ENCODE measurements around the gene CYP3A7. TPM values are rescaled to one million over a fixed set of nuclear protein-coding genes. Genes with fewer than 3 reads are reported as not detected.
"Not testable (repeated sequence)": the region's sequence is repeated elsewhere in the genome, so short reads cannot be mapped to it uniquely, and the experiment has no call there.

Gene CYP3A7
- total and polyA plus RNA-seq, 2 donors (not counting 1 experiment from before 2014, with no cell fraction given) = not detected

GRCh38 chr7:99752356-99752755 is 17.4 kb upstream of the CYP3A7 start:
- peaks cover 42% of the 10 kb centered on the region for H3K27me3 Mint-ChIP-seq
- H2AFZ ChIP-seq (ENCODE audit: insufficient read depth, low read depth, low read length, poor library complexity, severe bottlenecking) = no peak overlapping the region
- H3K27me3 ChIP-seq (replicated peaks in 1 of 4; ENCODE audit: control extremely low read depth in 1 of 4, control insufficient read depth in 3 of 4, insufficient read depth in 4 of 4, low read length in 3 of 4) = peaks cover 0 to 23% (median 1%) of the 10 kb centered on the region in 4 experiments
- H3K27ac Mint-ChIP-seq = no peak overlapping the region
- intact Hi-C loops (cut with micrococcal nuclease) = no loop called here
- H3K9me3 ChIP-seq (ENCODE audit: control extremely low read depth in 1 of 3, control insufficient read depth in 2 of 3, insufficient read depth in 1 of 3, low read length in 2 of 3) = no peaks in the 10 kb centered on the region
- no peaks in the 10 kb centered on the region for H3K79me2 ChIP-seq (ENCODE audit: control insufficient read depth, insufficient read depth, low read length)
- no peak overlapping the region for H3K27ac ChIP-seq (ENCODE audit: low read length in 2 of 2)
- CTCF ChIA-PET = no interaction called here
- POLR2A ChIA-PET = no interaction called here
- H4K20me1 ChIP-seq (ENCODE audit: control insufficient read depth, insufficient read depth, low read length, poor library complexity, severe bottlenecking) = no peaks in the 10 kb centered on the region
- H3K4me1 Mint-ChIP-seq = no peaks in the 10 kb centered on the region
- ATAC-seq (ENCODE audit: low read depth) (no peak), DNase-seq (no peak)
- H3K4me3 ChIP-seq (ENCODE audit: control extremely low read depth in 1 of 5, extremely low read depth in 1 of 5, insufficient read depth in 1 of 5, low read depth in 2 of 5, low read length in 4 of 5) = no peak overlapping the region
- no peaks in the 10 kb centered on the region for H3K4me1 ChIP-seq (ENCODE audit: control insufficient read depth in 2 of 2, insufficient read depth in 2 of 2, low read length in 2 of 2)
- TF ChIP-seq EZH2 (IDR thresholded peaks at IDR 0.05; ENCODE audit: borderline replicate concordance, insufficient read depth, low read depth, low read length, poor library complexity, severe bottlenecking) (no peak), CTCF (IDR thresholded peaks at IDR 0.05) (no peak)
- no peak overlapping the region for H3K4me2 ChIP-seq (replicated peaks; ENCODE audit: low read depth, low read length, poor library complexity, severe bottlenecking)
- no peak overlapping the region for H3K4me3 Mint-ChIP-seq
- peaks cover 2% of the 10 kb centered on the region for H3K9me3 Mint-ChIP-seq (ENCODE audit: insufficient read depth)
- H3K36me3 ChIP-seq (replicated peaks in 1 of 2; ENCODE audit: control extremely low read depth in 1 of 2, control insufficient read depth in 1 of 2, extremely low read depth in 1 of 2, insufficient read depth in 2 of 2, low read length in 1 of 2) = no peaks in the 10 kb centered on the region
- 81% methylated on average over 2 of the region's 3 CpGs for WGBS (ENCODE audit: insufficient coverage)
- H3K9ac ChIP-seq (ENCODE audit: low read length) = no peak overlapping the region

GRCh38 chr7:99751322-99752052 is 16.5 kb upstream of the CYP3A7 start:
- H3K4me1 Mint-ChIP-seq; H3K4me3 ChIP-seq (ENCODE audit: control extremely low read depth in 1 of 5, extremely low read depth in 1 of 5, insufficient read depth in 1 of 5, low read depth in 2 of 5, low read length in 4 of 5); H3K27ac ChIP-seq (ENCODE audit: low read length in 2 of 2); CTCF ChIA-PET; DNase-seq; H3K36me3 ChIP-seq (replicated peaks in 1 of 2; ENCODE audit: control extremely low read depth in 1 of 2, control insufficient read depth in 1 of 2, extremely low read depth in 1 of 2, insufficient read depth in 2 of 2, low read length in 1 of 2); H3K4me3 Mint-ChIP-seq; H3K4me2 ChIP-seq (replicated peaks; ENCODE audit: low read depth, low read length, poor library complexity, severe bottlenecking); H4K20me1 ChIP-seq (ENCODE audit: control insufficient read depth, insufficient read depth, low read length, poor library complexity, severe bottlenecking); H3K9me3 ChIP-seq (ENCODE audit: control extremely low read depth in 1 of 3, control insufficient read depth in 2 of 3, insufficient read depth in 1 of 3, low read length in 2 of 3); intact Hi-C loops (cut with micrococcal nuclease); H3K27ac Mint-ChIP-seq; H3K9ac ChIP-seq (ENCODE audit: low read length); H3K4me1 ChIP-seq (ENCODE audit: control insufficient read depth in 2 of 2, insufficient read depth in 2 of 2, low read length in 2 of 2); ATAC-seq (ENCODE audit: low read depth); H3K9me3 Mint-ChIP-seq (ENCODE audit: insufficient read depth); POLR2A ChIA-PET; H3K79me2 ChIP-seq (ENCODE audit: control insufficient read depth, insufficient read depth, low read length); H2AFZ ChIP-seq (ENCODE audit: insufficient read depth, low read depth, low read length, poor library complexity, severe bottlenecking): not testable (repeated sequence)
- peaks cover 0 to 23% (median 1%) of the 10 kb centered on the region in 4 experiments for H3K27me3 ChIP-seq (replicated peaks in 1 of 4; ENCODE audit: control extremely low read depth in 1 of 4, control insufficient read depth in 3 of 4, insufficient read depth in 4 of 4, low read length in 3 of 4)
- WGBS (ENCODE audit: insufficient coverage) = no CpG with 5 or more reads among the region's 5 CpGs
- peaks cover 36% of the 10 kb centered on the region for H3K27me3 Mint-ChIP-seq

All from B cell (primary cell).